Calu3 (cell line): ENCODE measurements around the gene C20orf141. TPM values are rescaled to one million over a fixed set of nuclear protein-coding genes. Genes with fewer than 3 reads are reported as not detected.

Experiments
- BruUV-seq: library from RNA; stranded (reverse); fragments of 400-500 nt; replicated peaks from 2 replicates; lab custom pipeline; 2021; lab: Mats Ljungman, UMichigan
- CTCF ChIA-PET: fragments of 300-600 bp; sonication (Branson Sonifier 250); formaldehyde crosslinking; loops from one replicate; lab custom pipeline; 2022; ENCODE audit warnings: antibody characterized with exemption; lab: Charles Lee
- DNase-seq: peaks from one replicate; pipeline ENCODE4 v3.0.0; 2022
- H3K27ac Mint-ChIP-seq: one replicate; pipeline ENCODE4 v1.8.0; 2022; ENCODE audit warnings: mixed read lengths; ENCODE audit not compliant: unreplicated experiment
- H3K27me3 Mint-ChIP-seq: one replicate; pipeline ENCODE4 v1.8.0; 2022; ENCODE audit warnings: mixed read lengths; ENCODE audit not compliant: unreplicated experiment
- H3K36me3 Mint-ChIP-seq: one replicate; pipeline ENCODE4 v1.8.0; 2022; ENCODE audit warnings: mild to moderate bottlenecking, moderate library complexity, mixed read lengths; ENCODE audit not compliant: insufficient read depth, unreplicated experiment
- H3K4me1 Mint-ChIP-seq: one replicate; pipeline ENCODE4 v1.8.0; 2022; ENCODE audit warnings: mild to moderate bottlenecking, low read depth, mixed read lengths; ENCODE audit not compliant: unreplicated experiment
- H3K4me3 Mint-ChIP-seq: one replicate; pipeline ENCODE4 v1.8.0; 2022; ENCODE audit warnings: mild to moderate bottlenecking, low read depth, moderate library complexity, mixed read lengths; ENCODE audit not compliant: unreplicated experiment
- H3K9me3 Mint-ChIP-seq: one replicate; pipeline ENCODE4 v1.8.0; 2022; ENCODE audit warnings: low read depth, mixed read lengths; ENCODE audit not compliant: unreplicated experiment
- intact Hi-C: fragments of 100-400 bp; cut with micrococcal nuclease; formaldehyde crosslinking; loops from one replicate; pipeline ENCODE4 v1.10.0; 2022; ENCODE audit not compliant: unreplicated experiment
- total RNA-seq: library from RNA; stranded (reverse); gene quantifications from 2 replicates; pipeline ENCODE4 v1.2.3, GENCODE V29; 2022
- TF ChIP-seq, protein P1 (sequence below): fragments of 200-600 bp; IDR thresholded peaks from one replicate; pipeline ENCODE4 v1.8.0; 2022; ENCODE audit warnings: antibody characterized with exemption; ENCODE audit not compliant: unreplicated experiment

Gene C20orf141
- total RNA-seq, 1 experiment from 2014 or later: not detected

DNA sequence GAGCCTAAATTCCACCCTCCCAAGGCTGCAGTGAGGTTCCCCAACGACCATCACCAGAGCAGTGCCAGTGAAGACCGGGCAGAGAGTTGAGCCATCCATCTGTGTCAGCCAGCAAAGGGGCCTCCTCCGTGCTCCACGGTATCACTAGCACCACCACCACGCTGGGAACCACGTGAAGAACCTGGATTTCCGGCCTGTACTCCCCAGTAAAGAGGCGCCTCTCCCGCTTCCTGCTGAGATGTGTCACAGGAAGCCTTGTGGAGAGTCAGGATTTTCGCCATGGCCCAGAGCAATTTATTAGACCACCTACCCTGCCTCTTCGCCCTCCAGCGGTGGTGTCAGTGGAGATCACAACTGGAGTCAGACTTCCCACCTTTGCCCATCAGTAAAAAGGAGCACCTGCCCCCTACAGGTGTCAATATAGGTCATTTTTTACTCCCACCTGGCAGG, 43.1 kb upstream of the C20orf141 start:
- Mint-ChIP-seq H3K9me3 (no peaks in the 10 kb centered on the region), H3K4me3 (no peak overlapping the region), H3K27me3 (no peaks in the 10 kb centered on the region), H3K27ac (no peak overlapping the region), H3K4me1 (peaks cover 14% of the 10 kb centered on the region), H3K36me3 (no peaks in the 10 kb centered on the region)
- CTCF ChIA-PET: no interaction called here
- DNase-seq: no peak
- intact Hi-C loops: no loop called here
- no TSS peak for BruUV-seq
- TF ChIP-seq, protein P1, sequence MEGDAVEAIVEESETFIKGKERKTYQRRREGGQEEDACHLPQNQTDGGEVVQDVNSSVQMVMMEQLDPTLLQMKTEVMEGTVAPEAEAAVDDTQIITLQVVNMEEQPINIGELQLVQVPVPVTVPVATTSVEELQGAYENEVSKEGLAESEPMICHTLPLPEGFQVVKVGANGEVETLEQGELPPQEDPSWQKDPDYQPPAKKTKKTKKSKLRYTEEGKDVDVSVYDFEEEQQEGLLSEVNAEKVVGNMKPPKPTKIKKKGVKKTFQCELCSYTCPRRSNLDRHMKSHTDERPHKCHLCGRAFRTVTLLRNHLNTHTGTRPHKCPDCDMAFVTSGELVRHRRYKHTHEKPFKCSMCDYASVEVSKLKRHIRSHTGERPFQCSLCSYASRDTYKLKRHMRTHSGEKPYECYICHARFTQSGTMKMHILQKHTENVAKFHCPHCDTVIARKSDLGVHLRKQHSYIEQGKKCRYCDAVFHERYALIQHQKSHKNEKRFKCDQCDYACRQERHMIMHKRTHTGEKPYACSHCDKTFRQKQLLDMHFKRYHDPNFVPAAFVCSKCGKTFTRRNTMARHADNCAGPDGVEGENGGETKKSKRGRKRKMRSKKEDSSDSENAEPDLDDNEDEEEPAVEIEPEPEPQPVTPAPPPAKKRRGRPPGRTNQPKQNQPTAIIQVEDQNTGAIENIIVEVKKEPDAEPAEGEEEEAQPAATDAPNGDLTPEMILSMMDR: no peak

- intact Hi-C loops: no loop called here
- no peaks in the 10 kb centered on the region for H3K4me1 Mint-ChIP-seq
- no TSS peak for BruUV-seq
- H3K27ac Mint-ChIP-seq: no peak overlapping the region
- H3K9me3 Mint-ChIP-seq: no peaks in the 10 kb centered on the region
- DNase-seq: no peak
- H3K36me3 Mint-ChIP-seq: no peaks in the 10 kb centered on the region
- no peaks in the 10 kb centered on the region for H3K27me3 Mint-ChIP-seq
- no peak overlapping the region for H3K4me3 Mint-ChIP-seq
- TF ChIP-seq, protein P1: no peak
- CTCF ChIA-PET: no interaction called here
Measured at GRCh38 chr20:2773812-2774211, 41.0 kb upstream of the C20orf141 start.

DNA sequence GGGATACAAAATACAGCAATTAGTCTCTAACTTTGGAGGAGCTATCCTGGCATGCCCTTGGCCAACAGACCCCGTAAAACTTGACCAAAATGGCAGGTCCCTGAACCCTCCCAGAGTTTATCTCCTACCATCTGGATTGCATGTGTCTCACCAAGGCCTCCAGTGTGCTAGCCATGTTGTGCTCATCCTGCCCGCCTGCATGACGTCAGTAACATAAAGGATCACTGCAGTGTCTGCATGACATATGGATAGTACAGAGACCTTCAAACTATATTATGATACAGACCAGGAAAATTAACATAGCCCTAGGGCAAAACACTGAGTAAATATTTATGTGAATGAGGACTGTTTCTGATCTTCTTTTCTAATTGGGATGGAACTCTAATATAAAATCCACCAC, 39.6 kb upstream of the C20orf141 start:
- intact Hi-C loops: no loop called here
- no peak for DNase-seq
- H3K4me3 Mint-ChIP-seq: no peak overlapping the region
- H3K36me3 Mint-ChIP-seq: no peaks in the 10 kb centered on the region
- no peaks in the 10 kb centered on the region for H3K4me1 Mint-ChIP-seq
- TF ChIP-seq, protein P1: no peak
- CTCF ChIA-PET: no interaction called here
- H3K27me3 Mint-ChIP-seq: no peaks in the 10 kb centered on the region
- no TSS peak for BruUV-seq
- no peaks in the 10 kb centered on the region for H3K9me3 Mint-ChIP-seq
- no peak overlapping the region for H3K27ac Mint-ChIP-seq

DNA sequence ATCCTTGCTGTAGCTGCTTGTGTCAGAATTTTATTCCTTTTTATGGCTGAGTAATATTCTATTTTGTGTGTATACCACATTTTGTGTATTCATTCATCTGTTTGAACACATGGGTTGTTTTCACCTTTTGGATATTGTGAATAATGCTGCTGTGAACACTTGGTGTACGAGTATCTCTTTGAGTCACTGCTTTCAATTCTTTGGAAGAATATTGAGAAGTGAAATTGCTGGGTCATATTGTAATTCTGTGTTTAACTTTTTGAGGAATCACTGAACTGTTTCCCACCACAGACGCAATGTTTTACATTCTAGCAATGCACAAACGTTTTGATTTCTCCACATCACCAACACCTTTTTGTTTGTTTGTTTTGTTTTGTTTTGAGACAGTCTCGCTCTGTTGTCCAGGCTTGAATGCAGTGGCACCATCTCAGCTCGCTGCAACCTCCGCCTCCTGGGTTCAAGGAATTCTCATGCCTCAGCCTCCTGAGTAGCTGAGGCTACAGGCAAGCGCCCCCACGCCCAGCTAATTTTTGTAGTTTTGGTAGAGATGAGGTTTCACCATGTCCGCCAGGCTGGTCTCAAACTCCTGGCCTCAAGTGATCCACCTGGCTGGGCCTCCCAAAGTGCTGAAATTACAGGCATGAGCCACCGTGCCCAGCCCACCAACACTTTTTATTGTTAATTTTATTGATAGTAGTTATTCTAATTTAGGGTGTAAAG, 36.0 kb upstream of the C20orf141 start:
- Mint-ChIP-seq H3K4me3 (no peak overlapping the region), H3K9me3 (no peaks in the 10 kb centered on the region)

More for the DNA sequence above, 36.0 kb upstream of the C20orf141 start:
- DNase-seq: no peak
- TF ChIP-seq, protein P1: no peak
- CTCF ChIA-PET: interaction anchor here (1.0 kb wide), 1 partner anchor 15 kb away, joined by 5 read pairs; no protein-coding TSS in a partner anchor
- H3K36me3 Mint-ChIP-seq: no peaks in the 10 kb centered on the region
- BruUV-seq: no TSS peak
- H3K27me3 Mint-ChIP-seq: peaks cover 21% of the 10 kb centered on the region
- intact Hi-C loops: no loop called here
- H3K4me1 Mint-ChIP-seq: no peaks in the 10 kb centered on the region
- no peak overlapping the region for H3K27ac Mint-ChIP-seq
